Smooth muscle cell (in vitro differentiated cells): ENCODE data around the gene ASIC2. TPM values are rescaled to one million over a fixed set of nuclear protein-coding genes. Genes with fewer than 3 reads are reported as not detected.

Experiments used
- DNase-seq: peaks from one replicate; lab custom pipeline; 2025; ENCODE audit not compliant: unreplicated experiment; lab: John Stamatoyannopoulos, UW
- H2AFZ ChIP-seq: fragments of 200-600 bp; sonication (generic); 2 replicates; pipeline ENCODE4 v1.6.0; 2016; ENCODE audit warnings: antibody characterized with exemption, low read depth, mild to moderate bottlenecking
- H3F3A ChIP-seq: fragments of 200-600 bp; sonication (generic); 2 replicates; pipeline ENCODE4 v1.6.0; 2017; ENCODE audit warnings: antibody characterized with exemption, low read depth
- H3K27ac ChIP-seq: fragments of 200-600 bp; sonication (generic); 2 replicates; pipeline ENCODE4 v1.5.1; 2016; ENCODE audit warnings: low read depth, mild to moderate bottlenecking
- H3K27me3 ChIP-seq: fragments of 200-600 bp; sonication (generic); 2 replicates; pipeline ENCODE4 v1.6.1; 2016; ENCODE audit warnings: low read depth, mild to moderate bottlenecking
- H3K36me3 ChIP-seq: fragments of 200-600 bp; sonication (generic); 2 replicates; pipeline ENCODE4 v1.5.1; 2016; ENCODE audit warnings: low read depth
- H3K4me1 ChIP-seq: fragments of 200-600 bp; sonication (generic); 2 replicates; pipeline ENCODE4 v1.5.1; 2016; ENCODE audit warnings: low read depth
- H3K4me2 ChIP-seq: fragments of 200-600 bp; sonication (generic); 2 replicates; pipeline ENCODE4 v1.6.0; 2016; ENCODE audit warnings: mild to moderate bottlenecking
- H3K4me3 ChIP-seq: fragments of 200-600 bp; sonication (generic); 2 replicates; pipeline ENCODE4 v1.5.1; 2016; ENCODE audit warnings: mild to moderate bottlenecking
- H3K79me2 ChIP-seq: fragments of 200-600 bp; sonication (generic); 2 replicates; pipeline ENCODE4 v1.6.0; 2016; ENCODE audit warnings: low read depth, mild to moderate bottlenecking
- H3K9ac ChIP-seq: fragments of 200-600 bp; sonication (generic); 2 replicates; pipeline ENCODE4 v1.6.0; 2016; ENCODE audit warnings: low read depth
- H3K9me3 ChIP-seq: fragments of 200-600 bp; sonication (generic); replicated peaks from 2 replicates; pipeline ENCODE4 v1.5.1; 2016; ENCODE audit warnings: low read depth
- H4K20me1 ChIP-seq: fragments of 200-600 bp; sonication (generic); 2 replicates; pipeline ENCODE4 v1.6.0; 2016; ENCODE audit warnings: low read depth
- WGBS: methylation state at CpG from one replicate; pipeline ENCODE4 v1.1.7; 2016; ENCODE audit warnings: low lambda C conversion rate; 5-methylcytosine and 5-hydroxymethylcytosine counted together
- polyA plus RNA-seq: library from polyadenylated mRNA; unstranded; fragments of >200 nt; fragmentation: Nextera tagmentation; extraction: Ambion mirVana; gene quantifications from 2 replicates; pipeline ENCODE4 v1.2.1, GENCODE V29; 2016
- total RNA-seq: library from RNA; depleted of rRNA; stranded (reverse); fragments of >200 nt; gene quantifications from 2 replicates; pipeline ENCODE4 v1.2.3, GENCODE V29; 2014
- TF ChIP-seq, protein P1 (sequence below): fragments of 200-600 bp; sonication (generic); IDR thresholded peaks from 2 replicates; pipeline ENCODE4 v1.5.1; 2017; ENCODE audit warnings: borderline replicate concordance, mild to moderate bottlenecking, antibody characterized with exemption; ENCODE audit not compliant: insufficient read depth, poor library complexity, severe bottlenecking

The ASIC2 gene
- total and polyA plus RNA-seq, 2 experiments from 2014 or later: 0.18 to 0.23 TPM

- Histone ChIP-seq H3K79me2 (no peaks in the 10 kb centered on the region), H3K27me3 (peaks cover 23% of the 10 kb centered on the region), H3K27ac (no peak overlapping the region), H4K20me1 (no peaks in the 10 kb centered on the region), H3K4me3 (no peak overlapping the region), H2AFZ (no peak overlapping the region), H3F3A (no peaks in the 10 kb centered on the region), H3K9ac (no peak overlapping the region), H3K4me1 (no peaks in the 10 kb centered on the region), H3K36me3 (no peaks in the 10 kb centered on the region), H3K4me2 (no peak overlapping the region), H3K9me3 (no peaks in the 10 kb centered on the region)
- TF ChIP-seq, protein P1, sequence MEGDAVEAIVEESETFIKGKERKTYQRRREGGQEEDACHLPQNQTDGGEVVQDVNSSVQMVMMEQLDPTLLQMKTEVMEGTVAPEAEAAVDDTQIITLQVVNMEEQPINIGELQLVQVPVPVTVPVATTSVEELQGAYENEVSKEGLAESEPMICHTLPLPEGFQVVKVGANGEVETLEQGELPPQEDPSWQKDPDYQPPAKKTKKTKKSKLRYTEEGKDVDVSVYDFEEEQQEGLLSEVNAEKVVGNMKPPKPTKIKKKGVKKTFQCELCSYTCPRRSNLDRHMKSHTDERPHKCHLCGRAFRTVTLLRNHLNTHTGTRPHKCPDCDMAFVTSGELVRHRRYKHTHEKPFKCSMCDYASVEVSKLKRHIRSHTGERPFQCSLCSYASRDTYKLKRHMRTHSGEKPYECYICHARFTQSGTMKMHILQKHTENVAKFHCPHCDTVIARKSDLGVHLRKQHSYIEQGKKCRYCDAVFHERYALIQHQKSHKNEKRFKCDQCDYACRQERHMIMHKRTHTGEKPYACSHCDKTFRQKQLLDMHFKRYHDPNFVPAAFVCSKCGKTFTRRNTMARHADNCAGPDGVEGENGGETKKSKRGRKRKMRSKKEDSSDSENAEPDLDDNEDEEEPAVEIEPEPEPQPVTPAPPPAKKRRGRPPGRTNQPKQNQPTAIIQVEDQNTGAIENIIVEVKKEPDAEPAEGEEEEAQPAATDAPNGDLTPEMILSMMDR: no peak
- DNase-seq: no peak
- 85% methylated on average over 1 of the region's 1 CpG for WGBS
Measured at GRCh38 chr17:33028778-33029177, 264.3 kb downstream of the ASIC2 start.

- no peak for DNase-seq
- Histone ChIP-seq H4K20me1 (no peaks in the 10 kb centered on the region), H3K27ac (no peak overlapping the region), H3K27me3 (peaks cover 23% of the 10 kb centered on the region), H3K4me2 (no peak overlapping the region), H3K79me2 (no peaks in the 10 kb centered on the region), H2AFZ (no peak overlapping the region), H3K4me3 (no peak overlapping the region), H3F3A (no peaks in the 10 kb centered on the region), H3K36me3 (no peaks in the 10 kb centered on the region), H3K9ac (no peak overlapping the region), H3K9me3 (no peaks in the 10 kb centered on the region), H3K4me1 (no peaks in the 10 kb centered on the region)
- 86% methylated on average over 8 of the region's 8 CpGs for WGBS
- TF ChIP-seq, protein P1: no peak
Measured at GRCh38 chr17:33028061-33028460, 265.0 kb downstream of the ASIC2 start.

GRCh38 chr17:33024688-33025486 is 268.2 kb downstream of the ASIC2 start:
- TF ChIP-seq, protein P1: no peak
- Histone ChIP-seq H3K4me3 (no peak overlapping the region), H4K20me1 (no peaks in the 10 kb centered on the region), H3F3A (no peaks in the 10 kb centered on the region), H2AFZ (no peak overlapping the region), H3K27ac (no peak overlapping the region), H3K27me3 (peaks cover 4% of the 10 kb centered on the region), H3K4me1 (no peaks in the 10 kb centered on the region), H3K79me2 (no peaks in the 10 kb centered on the region), H3K36me3 (no peaks in the 10 kb centered on the region), H3K9me3 (no peaks in the 10 kb centered on the region), H3K4me2 (no peak overlapping the region), H3K9ac (no peak overlapping the region)
- DNase-seq: no peak
- 82% methylated on average over 3 of the region's 3 CpGs for WGBS

- WGBS: 84% methylated on average over 3 of the region's 3 CpGs
- H3K4me3 ChIP-seq: no peak overlapping the region
- H3K27me3 ChIP-seq: no peaks in the 10 kb centered on the region
- no peak overlapping the region for H3K4me2 ChIP-seq
- H3K27ac ChIP-seq: no peak overlapping the region
- H3K9me3 ChIP-seq: no peaks in the 10 kb centered on the region
- no peaks in the 10 kb centered on the region for H3K4me1 ChIP-seq
- no peaks in the 10 kb centered on the region for H3K79me2 ChIP-seq
- no peak overlapping the region for H3K9ac ChIP-seq
- DNase-seq: no peak
- no peaks in the 10 kb centered on the region for H3F3A ChIP-seq
- H3K36me3 ChIP-seq: no peaks in the 10 kb centered on the region
- no peaks in the 10 kb centered on the region for H4K20me1 ChIP-seq
- TF ChIP-seq, protein P1: no peak
- no peak overlapping the region for H2AFZ ChIP-seq
Measured at GRCh38 chr17:33023790-33024189, 269.3 kb downstream of the ASIC2 start.
